ENCODE data around the gene DCANP1.

DNA sequence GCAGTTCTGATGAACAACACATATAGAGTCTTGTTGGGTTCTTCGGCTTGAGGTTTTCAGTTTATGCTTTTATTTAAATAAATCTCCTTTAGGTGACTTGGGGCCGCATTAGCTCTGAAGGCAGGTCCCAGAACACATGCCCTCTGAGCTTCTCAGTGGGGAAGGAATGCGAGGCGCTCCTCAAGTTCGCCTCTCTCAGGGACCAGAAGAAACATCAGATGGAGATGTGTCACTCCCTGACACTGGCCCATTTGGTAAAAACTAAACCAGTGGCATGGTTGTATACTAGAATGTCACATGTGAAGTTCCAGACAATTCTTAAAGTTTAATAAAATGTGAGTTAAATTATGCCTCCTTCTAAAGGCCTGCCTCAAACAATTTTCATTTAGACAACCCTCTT, 50.1 kb downstream of the DCANP1 start:
- TF ChIP-seq CTCF (IDR thresholded peaks at IDR 0.05; ENCODE audit: insufficient read depth, low read length) (no peak), REST (IDR thresholded peaks at IDR 0.05; ENCODE audit: insufficient replicate concordance, low read depth) (no peak)

All from HL-60 (cell line).